Measurements from ENCODE around the gene FNDC11. TPM values are rescaled to one million over a fixed set of nuclear protein-coding genes. Genes with fewer than 3 reads are reported as not detected.
"Not testable (repeated sequence)": the region's sequence is repeated elsewhere in the genome, so short reads cannot be mapped to it uniquely, and the experiment has no call there.

FNDC11 gene
- total RNA-seq, 1 donor from 2014 or later = 0.28 TPM

DNA sequence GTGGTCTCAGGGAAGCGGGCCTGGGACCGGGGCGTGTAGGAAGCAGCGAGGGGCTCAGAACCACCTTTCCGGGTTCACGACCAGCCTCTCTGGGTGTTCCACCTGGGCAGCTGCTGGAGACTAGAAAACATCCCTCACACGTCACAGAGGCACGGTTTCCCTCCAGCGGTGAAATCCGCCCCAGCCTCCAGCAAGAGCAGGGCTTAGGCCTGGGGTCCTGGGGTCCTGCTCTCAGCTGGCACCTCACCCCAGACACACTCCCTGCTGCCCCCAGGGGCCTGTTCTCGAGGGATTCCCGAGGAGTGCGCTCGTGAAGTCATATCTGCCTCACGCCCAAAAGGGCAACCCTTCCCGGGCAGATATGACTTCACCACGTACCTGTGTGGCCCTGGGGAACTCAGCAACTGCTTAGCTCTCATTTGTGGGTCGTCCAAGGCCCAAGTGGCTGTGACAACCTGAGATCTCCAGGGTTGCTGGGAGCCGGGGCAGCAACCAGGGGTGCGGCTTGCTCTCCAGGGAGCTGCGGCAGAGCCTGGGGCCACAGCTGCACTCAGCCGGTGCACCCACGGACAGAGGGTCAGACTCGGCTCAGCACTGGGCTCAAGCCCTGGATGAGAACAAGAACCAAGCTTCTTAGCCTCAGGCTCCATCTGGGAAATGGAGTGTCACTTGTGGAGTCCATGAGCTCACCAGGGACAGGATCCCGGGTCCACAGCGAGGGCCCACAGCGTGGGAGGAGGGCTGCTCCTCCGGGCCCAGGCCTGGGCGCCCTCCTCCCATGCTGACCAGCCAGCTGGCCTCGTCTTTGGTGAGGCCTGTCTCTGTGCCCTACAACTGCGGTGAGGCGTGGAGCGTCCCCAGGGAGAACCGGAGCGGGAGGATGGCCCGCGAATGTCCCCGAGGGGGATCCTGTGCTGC is 661 bp downstream of the FNDC11 start:
- ATAC-seq = no peak

- ATAC-seq = no peak
Observed at GRCh38 chr20:63555661-63556381, 1.9 kb downstream of the FNDC11 start.

- no peak for ATAC-seq
Observed at GRCh38 chr20:63556873-63557478, 3.0 kb downstream of the FNDC11 start.

DNA sequence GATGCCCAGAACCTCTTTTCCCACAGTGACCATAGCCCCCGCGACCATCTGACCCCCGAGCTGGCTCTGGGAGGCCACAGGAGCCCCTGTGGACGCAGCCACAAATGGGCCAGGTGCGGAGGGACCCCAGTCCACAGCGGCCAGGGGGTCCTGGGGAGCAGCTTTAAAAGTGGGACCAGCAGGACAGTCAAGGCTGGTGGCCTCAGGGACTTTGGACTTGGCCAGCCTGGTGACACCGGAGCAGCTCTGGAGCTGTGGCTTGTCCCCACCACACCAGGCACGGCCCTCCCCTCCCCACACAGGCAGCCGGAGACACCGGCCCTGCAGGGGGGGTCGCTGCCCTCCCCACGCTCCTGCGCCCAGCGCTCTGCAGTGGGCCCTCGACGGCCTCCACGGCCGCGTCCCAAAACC is 3.5 kb downstream of the FNDC11 start:
- no peak for ATAC-seq

- ATAC-seq = no peak
Observed at GRCh38 chr20:63558804-63559484, 5.0 kb downstream of the FNDC11 start.

DNA sequence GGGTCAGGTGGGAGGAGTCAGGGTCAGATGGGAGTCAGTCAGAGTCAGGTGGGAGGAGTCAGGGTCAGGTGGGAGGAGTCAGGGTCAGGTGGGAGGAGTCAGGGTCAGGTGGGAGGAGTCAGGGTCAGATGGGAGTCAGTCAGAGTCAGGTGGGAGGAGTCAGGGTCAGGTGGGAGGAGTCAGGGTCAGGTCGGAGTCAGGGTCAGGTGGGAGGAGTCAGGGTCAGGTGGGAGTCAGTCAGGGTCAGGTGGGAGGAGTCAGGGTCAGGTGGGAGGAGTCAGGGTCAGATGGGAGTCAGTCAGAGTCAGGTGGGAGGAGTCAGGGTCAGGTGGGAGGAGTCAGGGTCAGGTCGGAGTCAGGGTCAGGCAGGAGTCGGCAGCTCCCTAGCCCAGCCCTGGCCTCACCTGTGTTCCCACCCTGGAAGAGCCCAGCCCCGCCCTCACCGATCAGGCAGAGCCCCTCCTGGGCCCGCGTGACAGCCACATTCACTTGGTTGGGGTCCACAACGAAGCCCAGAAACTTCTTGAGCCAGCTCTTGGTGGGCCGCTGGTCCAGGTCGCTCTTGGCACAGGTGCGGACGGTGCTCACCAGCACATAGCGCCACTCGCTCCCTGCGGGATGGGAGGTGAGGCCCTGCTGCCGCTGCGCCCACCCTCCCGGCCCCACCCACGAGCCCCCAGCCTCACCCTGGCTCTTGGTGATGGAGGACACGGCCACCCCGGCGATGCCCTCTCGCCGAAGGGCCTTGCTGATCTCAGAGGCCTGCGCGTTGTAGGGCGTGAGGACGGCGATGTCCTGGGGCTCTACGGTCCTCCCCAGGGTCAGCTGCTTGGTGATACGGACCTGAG is 5.8 kb downstream of the FNDC11 start:
- not testable (repeated sequence) for ATAC-seq

- no peak for ATAC-seq
Observed at GRCh38 chr20:63560333-63560805, 6.4 kb downstream of the FNDC11 start.

DNA sequence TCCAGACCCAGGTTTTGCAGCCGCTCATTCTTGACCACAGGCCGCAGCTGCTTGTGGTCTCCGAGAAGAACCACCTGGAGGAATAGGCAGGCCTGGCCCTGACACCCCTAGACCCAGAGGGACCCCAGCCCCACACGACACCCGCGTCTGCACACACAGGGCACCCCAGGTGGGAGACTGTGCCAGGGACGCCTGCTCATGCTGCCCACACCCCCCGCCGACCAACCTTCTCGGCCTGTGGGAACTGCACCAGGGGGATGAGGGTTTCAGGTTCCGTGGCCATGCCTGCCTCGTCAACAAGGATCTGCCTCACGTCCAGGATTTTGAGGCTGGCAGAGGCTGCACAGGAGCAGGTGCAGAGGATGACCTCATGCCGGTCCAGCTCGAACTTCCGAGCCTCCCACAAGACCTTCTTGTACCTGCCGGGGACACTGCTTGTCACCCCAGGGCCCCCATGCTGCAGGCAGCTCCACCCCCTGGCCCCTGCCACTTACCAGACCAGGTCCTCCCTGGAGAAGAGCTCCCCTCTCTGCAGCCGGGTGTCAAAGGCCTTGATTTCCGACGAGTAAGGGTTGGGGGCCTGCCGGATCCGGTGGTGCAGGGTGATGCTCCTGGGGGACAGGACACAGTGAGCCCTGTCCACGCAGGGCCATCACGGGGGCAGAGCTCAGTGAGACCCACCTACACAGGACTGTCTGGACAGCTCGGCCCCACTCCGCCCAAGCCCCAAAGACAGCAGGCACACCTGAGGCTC is 7.1 kb downstream of the FNDC11 start:
- no peak for ATAC-seq

DNA sequence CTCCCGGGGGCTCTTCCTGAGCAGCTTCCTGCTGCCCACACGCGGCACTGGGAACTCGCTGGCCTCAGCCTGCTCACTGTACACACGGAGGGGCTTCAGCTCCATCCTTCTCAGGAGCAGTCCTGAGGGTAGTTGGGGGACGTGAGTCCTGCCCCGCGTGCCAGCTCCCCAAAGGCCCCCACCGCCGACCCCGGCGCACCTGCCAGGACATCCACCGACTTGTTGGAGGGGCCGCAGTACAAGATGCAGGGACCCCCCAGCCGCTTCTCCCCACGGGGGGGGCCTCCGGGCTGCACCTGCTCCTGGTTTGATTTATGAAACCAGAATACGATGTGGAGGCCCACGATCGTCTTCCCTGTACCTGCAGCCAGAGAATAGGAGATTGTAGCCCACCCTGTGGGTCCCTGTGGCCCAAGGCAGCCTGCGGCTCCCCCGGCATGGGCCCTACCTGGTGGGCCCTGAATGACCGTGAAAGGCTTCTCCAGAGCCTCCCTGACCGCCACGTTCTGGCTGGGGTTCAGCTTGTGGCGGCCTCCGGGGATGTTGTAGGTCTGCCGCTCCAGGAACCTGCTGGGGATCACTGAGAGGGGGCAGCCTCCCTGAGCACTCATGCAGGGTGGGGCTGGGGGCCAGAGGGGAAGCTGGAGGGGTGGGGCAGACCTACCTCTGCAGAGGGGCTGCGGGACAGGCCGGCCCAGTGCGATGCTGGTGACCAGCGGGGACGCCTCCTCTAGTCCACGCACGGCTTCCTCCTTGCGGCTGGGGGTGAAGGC is 7.9 kb downstream of the FNDC11 start:
- ATAC-seq = no peak

DNA sequence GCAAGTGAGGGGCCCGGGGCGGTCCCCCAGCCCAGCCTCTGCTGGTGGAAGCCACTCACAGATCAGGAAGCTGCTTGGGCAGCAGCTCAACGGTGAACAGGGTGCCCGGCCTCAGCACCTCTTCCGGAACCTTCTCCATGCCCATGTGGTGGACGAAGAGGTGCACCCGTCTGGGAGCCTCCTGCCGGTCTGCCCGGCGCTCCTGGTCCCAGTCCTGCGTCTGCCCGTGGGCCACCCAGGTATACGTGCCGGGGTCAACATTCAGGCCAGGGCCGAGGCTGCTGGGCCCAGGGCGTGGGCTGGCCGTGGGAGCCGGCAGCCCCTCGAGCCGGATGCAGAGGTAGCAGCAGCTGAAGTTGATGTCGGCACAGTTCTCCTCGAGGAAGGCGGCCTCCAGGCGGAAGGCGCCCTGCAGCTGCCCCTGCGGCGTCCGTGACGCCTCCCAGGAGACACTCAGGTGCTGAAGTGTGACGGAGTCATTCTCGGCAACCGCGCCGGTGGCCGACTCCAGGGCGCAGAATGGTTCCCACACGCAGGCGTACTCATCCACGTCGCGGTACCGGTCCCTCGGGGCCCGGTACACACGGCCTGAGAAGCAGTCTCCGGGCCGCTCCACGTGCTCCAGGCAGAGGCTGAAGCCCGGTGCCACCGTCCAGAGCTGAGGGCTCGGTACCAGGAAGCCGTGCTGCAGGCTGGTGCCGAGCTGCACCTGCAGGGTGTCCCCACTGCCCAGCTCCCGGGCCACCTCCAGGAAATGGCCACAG is 8.7 kb downstream of the FNDC11 start:
- ATAC-seq = no peak

DNA sequence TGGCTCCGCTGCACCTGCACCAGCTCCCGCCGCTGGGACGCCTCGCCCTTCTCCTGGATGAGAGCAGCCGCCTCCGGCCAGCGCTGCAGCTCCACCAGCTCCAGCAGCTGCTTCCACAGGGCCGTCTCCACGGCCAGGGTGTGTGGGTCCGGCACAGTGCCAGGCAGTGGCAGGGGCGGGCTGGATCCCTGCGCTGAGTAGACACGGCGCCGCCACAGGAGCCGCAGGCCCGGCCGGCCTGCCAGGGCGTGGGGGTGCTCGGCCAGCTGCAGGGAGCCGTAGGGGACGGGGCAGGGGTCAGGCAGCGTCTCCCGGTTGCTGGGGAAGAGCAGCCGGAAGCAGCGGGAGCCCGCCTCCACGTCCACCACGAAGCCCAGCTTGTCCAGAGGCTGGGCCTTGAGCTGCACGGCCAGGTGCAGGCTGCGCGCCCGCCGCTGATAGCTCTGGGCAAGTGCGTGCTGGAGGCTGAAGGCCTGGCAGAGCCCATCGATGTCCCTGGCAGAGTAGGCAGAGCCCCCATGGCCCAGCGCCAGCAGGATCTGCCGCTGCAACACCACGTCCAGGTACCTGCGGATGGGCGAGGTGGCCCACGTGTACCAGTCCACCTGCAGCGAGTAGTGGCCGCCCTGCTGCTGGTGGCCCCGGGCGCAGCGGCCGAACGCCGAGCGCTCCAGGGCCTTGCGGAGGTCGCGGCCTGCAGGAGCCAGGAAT is 9.4 kb downstream of the FNDC11 start:
- no peak for ATAC-seq

DNA sequence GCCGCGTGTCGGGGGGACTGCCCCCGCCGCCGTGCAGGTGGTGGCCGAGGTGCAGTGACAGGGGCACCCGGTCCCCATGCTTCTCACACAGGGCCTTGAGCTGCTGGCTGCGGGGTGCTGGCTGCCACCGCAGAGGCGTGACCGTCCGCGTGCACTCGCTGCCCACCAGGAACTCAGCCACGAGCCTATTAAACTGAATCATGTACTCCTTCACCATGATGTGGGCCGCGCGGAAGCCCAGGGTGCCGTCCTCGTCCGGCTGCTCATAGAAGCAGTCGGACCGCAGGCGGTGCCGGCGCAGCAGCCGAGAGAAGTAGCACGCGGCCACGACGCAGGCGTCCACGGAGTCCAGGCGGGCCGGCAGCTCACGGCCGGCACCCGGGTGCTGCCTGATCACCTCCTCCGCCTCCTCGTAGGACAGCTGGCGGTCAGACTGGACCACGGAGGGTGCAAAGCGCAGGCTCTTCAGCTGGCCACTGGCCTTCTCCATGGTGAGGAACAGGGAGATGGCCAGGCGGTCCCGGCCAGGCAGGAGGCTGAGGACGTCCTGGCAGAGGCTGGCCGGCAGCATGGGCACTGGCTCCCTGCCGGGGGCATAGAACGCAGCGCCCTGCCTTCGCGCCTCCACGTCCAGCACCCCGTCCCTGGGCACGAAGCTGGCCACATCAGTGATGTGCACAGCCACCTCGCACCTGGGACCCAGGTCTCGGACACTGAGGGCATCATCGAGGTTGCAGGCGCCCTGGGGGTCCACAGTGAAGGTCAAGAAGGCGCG is 10.3 kb downstream of the FNDC11 start:
- no peak for ATAC-seq

DNA sequence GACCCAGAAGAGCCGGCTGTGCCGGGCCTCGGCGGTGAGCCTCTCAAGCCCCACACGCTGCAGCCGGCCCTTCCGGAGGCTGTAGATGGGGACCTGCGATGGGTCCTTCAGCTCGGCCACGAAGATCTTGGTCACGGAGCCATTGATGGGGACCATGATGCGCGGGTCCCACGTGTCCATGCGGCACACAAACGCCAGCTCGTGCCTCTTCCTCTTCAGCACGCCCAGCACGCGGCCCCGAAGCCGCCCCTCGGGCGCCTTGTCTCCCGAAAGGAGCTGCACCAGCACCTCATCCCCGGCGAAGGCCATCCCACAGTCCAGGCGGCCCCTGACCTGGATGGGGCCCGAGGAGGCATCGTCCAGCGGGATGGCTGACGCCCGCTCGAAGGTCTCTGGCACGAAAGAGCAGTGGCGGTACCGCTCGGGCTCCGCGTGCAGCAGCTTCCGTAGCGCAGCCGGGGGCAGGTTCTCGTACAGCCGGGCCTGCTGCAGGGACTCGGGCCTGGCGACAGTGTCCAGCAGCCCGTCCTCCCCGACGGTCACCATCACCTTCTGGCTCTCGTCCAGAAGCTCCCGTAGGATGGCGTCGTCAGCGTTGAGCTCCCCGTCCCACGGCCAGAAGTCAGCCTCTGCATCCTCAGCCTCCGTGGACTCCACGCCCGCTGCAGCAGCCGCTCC is 11.2 kb downstream of the FNDC11 start:
- no peak for ATAC-seq

GRCh38 chr20:63565699-63566335 is 11.9 kb downstream of the FNDC11 start:
- ATAC-seq = no peak

DNA sequence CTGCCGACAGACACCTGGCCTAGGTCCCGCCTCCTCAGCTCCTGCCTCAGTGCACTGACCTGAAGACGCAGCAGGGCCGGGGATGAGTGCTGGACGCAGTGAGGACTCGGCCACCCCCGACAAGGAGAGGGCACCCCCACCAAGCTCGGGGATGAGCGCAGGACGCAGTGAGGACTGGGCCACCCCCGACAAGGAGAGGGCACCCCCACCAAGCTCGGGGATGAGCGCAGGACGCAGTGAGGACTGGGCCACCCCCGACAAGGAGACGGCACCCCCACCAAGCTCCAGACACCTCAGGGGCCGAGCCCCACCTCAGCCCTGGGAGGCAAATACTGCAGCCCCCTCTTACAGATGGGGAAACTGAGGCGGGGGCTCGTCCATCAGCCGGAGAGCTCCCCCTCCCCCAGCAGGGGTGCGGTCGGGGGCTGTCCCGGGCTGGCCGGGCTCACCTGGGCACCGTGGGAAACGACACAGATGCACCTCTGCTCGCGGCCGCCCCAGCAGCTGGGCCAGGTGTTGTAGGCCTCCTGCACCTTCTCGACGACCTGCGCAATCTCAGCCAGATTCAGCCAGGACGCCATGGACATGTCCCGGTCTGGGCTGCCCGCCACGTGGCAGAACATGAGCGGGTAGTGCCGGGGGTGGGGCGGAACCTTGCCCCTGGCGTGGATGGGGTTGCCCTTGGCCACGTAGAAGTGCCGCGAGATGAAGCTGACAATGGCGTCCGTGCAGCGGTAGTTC is 12.6 kb downstream of the FNDC11 start:
- no peak for ATAC-seq

GRCh38 chr20:63567136-63567385 is 13.1 kb downstream of the FNDC11 start:
- ATAC-seq = peak; percentile 3
